GM10847 (cell line): ENCODE measurements around the gene C1QTNF8.

ENCODE experiments used
- POLR2A ChIP-seq: IDR thresholded peaks from 2 replicates; pipeline ENCODE4 v1.6.1; 2011; ENCODE audit not compliant: insufficient read length; ENCODE audit errors: extremely low read depth

The C1QTNF8 gene

DNA sequence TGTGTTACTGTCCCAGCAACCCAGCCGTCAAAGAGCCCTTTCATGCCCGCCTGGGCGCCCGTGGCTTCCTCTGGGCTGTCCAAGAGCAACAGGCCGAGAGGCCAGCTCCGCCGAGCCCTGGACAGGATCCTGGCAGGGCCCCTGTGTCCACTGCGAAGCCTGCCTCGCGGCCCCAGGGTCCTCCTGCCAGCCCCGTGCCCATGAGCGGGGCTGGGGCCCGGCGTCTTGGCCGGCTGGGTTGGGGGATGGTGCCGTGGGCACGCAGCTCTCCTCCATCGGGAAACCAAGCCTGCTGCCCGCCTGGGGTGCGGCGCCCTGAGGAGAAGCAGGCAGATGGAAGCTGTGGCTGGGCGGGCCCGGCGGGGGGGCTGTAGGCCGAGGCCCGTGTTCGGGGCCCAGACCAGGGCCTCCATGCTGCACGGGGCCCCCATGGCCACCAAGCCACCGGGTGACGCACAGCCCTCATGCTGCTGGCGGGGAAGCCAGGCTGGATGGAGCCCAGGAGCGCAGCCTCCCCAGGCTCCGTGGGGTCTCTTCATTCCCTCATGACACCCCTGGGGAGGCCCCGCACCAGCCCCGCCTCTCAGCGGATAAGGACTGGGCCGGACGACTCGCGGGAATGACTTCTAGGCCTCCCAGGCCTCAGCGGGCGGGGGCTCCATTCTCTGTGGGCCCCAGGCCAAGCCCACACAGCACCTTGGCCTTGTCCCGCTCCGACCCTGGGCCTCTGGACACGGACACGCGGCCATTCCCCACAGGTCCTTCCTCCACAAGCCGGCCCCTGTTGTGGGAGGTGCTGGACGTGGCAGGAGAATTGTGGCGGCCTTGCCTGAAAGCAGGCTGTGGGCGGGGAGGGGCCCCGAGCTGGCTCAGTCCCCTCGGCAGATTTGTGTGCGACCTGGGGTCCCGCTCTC, at the start of gene C1QTNF8:
Gene C1QTNF8, minus strand, starts transcription at position 76 of the 914 bp plus-strand sequence. CDS start 1,322 bp downstream, outside the sequence.
- TF ChIP-seq POLR2A = no peak

DNA sequence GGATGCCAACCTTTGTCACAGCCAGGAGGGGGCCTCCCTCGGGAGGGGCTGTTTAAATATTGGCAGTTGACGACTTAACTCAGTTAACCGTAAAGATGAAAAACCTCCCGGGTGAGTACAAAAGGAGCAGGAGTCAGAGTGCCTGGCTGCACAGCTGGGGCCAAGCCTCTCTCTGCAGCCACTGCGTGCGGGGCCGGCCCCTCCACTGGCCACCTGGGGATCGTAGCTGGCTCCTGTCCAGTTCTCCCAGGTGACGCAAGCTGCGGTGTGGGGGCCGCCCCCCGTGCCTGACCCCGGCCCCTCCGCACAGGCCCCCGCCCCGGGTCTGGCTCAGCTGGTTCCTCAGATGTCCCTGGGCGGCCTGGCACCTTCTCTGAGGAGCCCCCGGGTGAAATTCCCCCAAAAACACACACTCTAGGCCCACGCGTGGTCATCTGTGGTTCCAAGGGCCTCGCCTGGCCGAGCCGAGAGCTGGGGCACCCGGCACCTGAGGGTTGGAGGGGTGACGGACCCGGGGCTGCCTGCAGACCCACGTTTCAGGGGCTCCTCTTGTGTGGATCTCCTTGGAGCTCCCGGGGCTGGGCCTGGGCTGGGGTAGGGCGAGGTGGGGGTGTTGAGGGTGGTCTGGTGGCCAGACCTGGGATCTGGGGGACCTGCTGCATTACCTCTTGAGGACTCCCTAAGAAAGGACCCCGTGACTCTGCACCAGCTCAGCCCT, 49.5 kb upstream of the C1QTNF8 start:
- TF ChIP-seq POLR2A = no peak

- no peak for TF ChIP-seq POLR2A
Measured at GRCh38 chr16:1144476-1145382, 48.7 kb upstream of the C1QTNF8 start.

DNA sequence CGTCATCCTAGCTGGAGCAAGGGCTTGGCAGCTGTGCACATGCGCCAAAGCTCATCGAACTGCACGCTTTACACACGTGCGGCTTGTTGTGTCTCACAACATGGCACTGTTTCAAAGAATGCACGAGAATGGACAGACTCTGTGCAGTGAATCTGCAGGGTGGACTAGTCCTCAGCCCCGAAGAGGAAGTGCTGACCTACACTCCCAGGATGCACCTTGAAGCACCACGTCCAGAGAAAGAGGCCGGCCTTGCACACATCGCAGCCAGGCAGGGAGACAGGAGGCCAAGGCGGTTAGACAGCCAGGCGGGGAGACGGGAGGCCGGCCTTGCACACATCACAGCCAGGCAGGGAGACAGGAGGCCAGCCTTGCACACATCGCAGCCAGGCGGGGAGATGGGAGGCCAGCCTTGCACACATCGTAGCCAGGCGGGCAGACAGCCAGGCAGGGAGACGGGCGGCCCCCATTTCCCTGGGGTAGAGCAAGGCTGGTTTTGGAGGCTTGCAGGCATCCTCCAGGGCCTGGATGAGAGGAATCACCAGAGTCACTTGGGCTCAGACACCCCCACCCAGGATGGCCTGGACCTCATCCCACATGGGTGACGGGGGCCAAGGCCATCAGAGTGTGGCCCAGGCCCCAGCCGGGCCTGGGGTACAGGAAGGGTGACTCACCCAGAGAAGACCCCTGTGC, 47.9 kb upstream of the C1QTNF8 start:
- no peak for TF ChIP-seq POLR2A

- no peak for TF ChIP-seq POLR2A
Measured at GRCh38 chr16:1142911-1143310, 46.9 kb upstream of the C1QTNF8 start.

DNA sequence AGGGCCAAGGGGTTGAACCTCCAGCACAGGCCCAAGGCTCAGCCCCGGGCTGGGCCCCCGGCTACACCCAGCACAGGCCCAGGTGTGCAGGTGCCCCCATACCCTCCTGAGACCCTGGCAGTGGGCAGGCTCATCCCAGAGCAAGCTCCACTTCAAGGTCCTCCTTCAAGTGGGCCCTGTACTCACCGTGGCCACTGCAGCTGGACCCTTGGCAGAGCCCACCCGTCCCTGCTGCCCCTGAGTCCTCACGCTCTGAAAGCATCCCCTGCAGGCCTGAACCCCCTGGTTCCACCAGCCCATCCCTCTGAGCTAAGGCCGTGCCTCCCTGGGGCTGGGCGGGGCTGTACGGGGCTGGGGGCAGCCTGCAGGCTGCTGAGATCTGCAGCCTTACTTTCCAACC, 45.7 kb upstream of the C1QTNF8 start:
- TF ChIP-seq POLR2A = no peak

- TF ChIP-seq POLR2A = no peak
Measured at GRCh38 chr16:1141191-1141590, 45.1 kb upstream of the C1QTNF8 start.

DNA sequence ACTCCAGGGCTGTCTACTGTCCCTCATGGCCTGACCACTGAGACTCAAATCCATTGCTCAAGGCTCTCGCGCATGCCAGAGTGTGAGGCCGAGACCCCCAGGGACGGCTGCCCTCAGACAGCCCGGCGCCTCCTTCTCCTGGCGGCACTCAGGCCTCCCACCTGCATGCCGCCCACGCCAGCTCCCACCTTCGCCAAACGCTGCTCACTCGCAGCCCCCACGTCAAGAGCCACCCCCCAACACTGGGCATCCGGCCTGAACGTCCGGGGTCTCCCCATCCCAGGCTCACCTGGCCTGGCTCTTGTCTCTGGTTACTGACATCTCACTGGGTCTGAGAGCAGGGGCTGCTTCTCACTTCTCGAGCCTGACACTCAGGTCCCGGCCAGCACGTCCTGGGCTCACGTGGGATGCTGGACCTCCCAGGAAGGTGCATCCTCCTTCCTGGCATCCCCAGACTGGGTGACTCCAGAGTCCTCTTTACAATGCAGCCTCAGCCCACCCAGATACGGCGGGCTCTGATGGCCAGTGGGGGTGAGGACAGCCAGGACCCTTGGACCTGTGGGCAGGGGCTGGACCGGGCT, 44.6 kb upstream of the C1QTNF8 start:
- TF ChIP-seq POLR2A = no peak

DNA sequence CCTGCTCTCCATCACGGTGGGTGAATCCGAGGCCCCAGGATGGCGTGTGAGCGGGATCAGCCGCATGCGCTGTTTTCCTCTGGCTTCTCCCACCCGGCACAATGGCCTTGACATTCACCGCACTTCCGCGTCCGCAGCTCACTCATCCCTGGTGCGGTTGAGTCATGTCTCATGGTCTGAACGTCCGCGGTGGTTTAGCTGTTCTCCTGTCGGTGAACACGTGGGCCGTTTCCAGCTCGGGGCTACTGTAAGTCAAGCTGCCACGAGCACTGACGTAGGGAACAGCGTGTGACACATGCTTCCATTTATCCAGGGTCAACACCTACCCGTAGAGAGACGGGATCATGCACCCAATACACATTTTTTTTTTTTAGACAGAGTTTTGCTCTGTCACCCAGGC, 41.6 kb upstream of the C1QTNF8 start:
- no peak for TF ChIP-seq POLR2A

DNA sequence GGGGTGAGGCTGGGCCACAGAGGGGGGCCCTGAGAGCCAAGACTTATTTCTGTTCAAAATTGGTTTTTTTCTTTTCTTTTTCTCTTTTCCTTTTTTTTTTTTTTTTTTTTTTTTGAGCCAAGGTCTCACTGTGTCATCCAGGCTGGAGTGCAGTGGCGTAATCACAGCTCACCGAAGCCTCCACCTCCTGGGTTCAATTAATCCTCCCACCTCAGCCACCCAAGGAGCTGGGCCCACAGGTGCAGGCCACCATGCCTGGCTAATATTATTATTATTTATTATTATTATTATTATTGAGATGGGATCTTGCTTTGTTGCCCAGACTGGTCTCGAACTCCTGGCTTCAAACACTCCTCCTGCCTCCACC, 39.4 kb upstream of the C1QTNF8 start:
- TF ChIP-seq POLR2A = no peak

DNA sequence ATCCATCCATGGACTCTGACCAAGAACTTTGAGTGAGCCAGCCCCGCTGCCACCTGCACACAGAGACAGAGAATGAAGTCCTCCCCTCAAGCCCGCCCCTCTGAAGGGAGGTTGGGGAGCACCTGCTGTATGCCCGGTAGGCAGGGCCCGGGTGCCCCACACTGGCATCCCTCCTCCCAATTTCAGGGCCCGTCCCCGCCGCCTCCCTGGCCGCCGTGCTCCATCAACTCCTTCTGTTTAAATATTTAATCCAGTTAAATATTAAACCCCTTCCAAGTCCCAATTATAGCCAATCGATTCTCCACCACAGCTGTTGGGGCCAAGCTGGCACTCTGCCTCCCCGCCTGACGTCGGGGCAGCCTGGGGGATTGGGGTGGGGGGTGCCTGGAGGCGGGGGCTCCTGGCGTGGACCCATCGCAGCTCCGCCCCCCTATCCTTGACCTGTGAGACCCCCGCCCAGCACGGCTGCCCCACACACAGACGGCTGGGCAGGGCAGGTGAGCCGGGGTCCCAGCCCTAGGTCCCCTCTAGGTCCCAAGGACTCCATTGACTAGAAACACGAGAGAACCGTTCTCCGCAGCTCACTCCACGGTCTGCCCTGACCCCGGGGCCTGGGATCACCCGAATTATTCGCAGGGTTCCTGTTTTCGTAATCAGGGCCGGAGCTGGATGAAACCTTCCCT, 38.9 kb upstream of the C1QTNF8 start:
- TF ChIP-seq POLR2A = no peak

DNA sequence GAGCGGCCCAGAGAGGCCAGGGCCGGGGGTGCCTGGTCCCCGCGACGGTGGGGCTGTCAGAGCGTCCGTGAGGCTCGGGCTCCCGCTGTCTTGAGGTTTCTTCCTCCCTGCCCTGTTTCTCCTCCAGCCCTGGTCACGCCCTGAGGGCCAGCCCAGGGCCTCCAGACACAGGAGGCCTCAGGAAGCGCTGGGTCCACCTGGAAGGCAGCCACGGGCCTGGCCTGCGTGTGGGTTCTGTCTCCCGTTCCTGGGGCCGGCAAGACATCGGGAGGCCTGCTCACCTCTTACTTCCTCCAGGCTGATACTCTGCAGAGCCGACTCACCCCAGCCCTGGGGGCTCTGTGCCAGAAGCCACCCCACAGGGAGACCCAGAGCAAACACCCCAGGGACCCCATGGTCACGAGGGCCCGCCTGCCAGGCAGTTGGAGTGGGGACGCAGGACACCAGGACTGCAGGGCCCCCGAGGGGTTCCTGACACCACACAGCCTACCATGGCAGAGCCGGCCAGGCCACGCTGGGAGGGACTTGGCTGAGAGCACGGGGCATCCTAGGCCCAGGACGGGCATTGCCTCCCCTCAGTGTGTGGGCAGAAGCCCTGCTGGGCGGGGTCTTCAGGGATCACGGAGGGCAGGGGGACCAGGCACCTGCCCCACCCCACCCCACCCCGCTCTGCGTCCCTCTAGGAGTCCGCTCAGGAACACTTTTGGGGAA, 37.9 kb upstream of the C1QTNF8 start:
- TF ChIP-seq POLR2A = no peak

- TF ChIP-seq POLR2A = no peak
Measured at GRCh38 chr16:1133271-1133670, 37.2 kb upstream of the C1QTNF8 start.
